ENCODE measurements around the gene DOHH. TPM values are rescaled to one million over a fixed set of nuclear protein-coding genes. Genes with fewer than 3 reads are reported as not detected.

Gene DOHH
- total and polyA plus RNA-seq, 9 of the 15 experiments (the other 6 are each of a cell fraction or from before 2014, with no cell fraction given): 0.14 to 47.2 (median 5.1) TPM

DNA sequence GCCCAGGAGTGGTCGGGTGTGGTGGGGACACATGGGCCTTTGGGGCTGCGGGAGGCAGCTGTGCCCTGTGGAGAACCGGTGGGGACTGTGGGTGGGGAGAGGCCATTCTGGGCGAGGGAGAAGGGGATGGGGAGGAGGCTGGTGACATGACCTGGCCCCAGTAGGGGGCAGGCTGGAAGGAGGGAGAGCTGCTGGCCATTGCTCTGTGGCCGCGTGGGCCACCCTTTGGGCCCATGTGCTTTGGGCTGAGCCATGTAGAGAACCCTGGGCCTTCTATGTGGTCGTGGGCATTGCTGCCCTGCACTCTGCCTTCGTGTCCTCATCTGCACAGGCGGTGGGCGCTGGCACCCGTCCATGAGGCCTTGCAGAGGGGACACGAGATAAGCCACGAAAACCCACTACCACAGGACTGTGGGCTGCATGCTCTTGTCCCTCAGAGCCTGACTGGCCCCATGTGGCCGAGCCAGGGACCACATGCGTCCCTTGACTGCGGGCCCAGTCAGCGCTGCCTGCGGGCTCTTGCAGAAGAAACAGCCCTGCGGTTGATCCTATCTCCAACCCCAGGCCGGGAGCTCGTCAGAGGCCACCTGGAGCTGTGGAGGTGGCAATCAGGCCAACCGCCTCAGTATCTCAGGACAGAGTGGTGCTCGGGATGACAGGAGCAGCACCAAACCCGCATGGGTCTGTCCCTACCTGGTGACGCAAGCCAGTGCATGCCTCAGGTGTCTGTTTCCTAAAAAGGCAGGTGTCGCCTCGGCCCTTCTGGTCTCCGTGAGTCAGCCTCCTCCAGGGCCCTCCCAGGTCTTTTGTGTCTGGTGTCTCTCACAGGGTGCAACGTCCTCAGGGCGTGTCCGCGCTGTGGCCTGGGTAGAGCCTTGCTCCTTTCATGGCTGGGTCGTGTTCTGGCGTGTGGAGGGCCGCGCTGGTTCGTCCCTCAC lies 20.0 kb upstream of the DOHH start (continued):
- TF ChIP-seq CHD2 (IDR thresholded peaks at IDR 0.05; ENCODE audit: low read depth, low read length) (0 out of 2 replicates have a peak, but pooled peaks have one; percentile 14), ELF2 (CRISPR knock-in tag; IDR thresholded peaks at IDR 0.05) (peak; percentile 22; the same call in 1 of the 2 replicates), TFAM (CRISPR knock-in tag; conservative IDR thresholded peaks at IDR 0.05) (no peak), FOXP1 (CRISPR knock-in tag; IDR thresholded peaks at IDR 0.05) (peak; percentile 99), ASH1L (IDR thresholded peaks at IDR 0.05; ENCODE audit: borderline replicate concordance, low read depth, partially characterized antibody) (peak; percentile 32), ZNF75A (CRISPR knock-in tag; IDR thresholded peaks at IDR 0.05) (no peak), ZFP30 (CRISPR knock-in tag; IDR thresholded peaks at IDR 0.05; ENCODE audit: borderline replicate concordance) (no peak), MECOM (CRISPR knock-in tag; IDR thresholded peaks at IDR 0.05) (no peak), NCOA1 (IDR thresholded peaks at IDR 0.05; ENCODE audit: low read depth) (peak; percentile 64), POLR2AphosphoS5 (IDR thresholded peaks at IDR 0.05; ENCODE audit: control insufficient read depth, insufficient read depth, low read depth, low read length) (peak; percentile 77), SIN3A (IDR thresholded peaks at IDR 0.05; ENCODE audit: borderline replicate concordance in 2 of 2, control insufficient read depth in 1 of 2, low read depth in 2 of 2, low read length in 2 of 2) (peak in 1 of 2 experiments; percentile 33; a peak in 1 of 4 replicates), ARID2 (IDR thresholded peaks at IDR 0.05) (no peak), YBX1 (IDR thresholded peaks at IDR 0.05) (no peak), NONO (IDR thresholded peaks at IDR 0.05; ENCODE audit: low read depth in 2 of 2, low read length in 1 of 2) (peak in 1 of 2 experiments; percentile 59; a peak in 1 of 4 replicates), CAMTA2 (CRISPR knock-in tag; conservative IDR thresholded peaks at IDR 0.05) (no peak), LCOR (CRISPR knock-in tag; IDR thresholded peaks at IDR 0.05) (peak; percentile 94), ZNF41 (CRISPR knock-in tag; conservative IDR thresholded peaks at IDR 0.05) (no peak), MAZ (CRISPR knock-in tag; conservative IDR thresholded peaks at IDR 0.05 in 1 of 2, IDR thresholded peaks at IDR 0.05 in 1 of 2) (peak; percentile 44 to 84; a peak in 1 of 4 replicates), NEUROD1 (IDR thresholded peaks at IDR 0.05; ENCODE audit: borderline replicate concordance, low read depth, low read length, partially characterized antibody) (no peak), PML (IDR thresholded peaks at IDR 0.05; ENCODE audit: low read length) (peak; percentile 72; the same call in 1 of the 2 replicates)
